ENCODE results near the gene PDIA5. TPM values are rescaled to one million over a fixed set of nuclear protein-coding genes. Genes with fewer than 3 reads are reported as not detected.

Gene PDIA5
- polyA plus RNA-seq, 1 donor (not counting 4 experiments of a cell fraction or from before 2014, with no cell fraction given), result 29.8 TPM

DNA sequence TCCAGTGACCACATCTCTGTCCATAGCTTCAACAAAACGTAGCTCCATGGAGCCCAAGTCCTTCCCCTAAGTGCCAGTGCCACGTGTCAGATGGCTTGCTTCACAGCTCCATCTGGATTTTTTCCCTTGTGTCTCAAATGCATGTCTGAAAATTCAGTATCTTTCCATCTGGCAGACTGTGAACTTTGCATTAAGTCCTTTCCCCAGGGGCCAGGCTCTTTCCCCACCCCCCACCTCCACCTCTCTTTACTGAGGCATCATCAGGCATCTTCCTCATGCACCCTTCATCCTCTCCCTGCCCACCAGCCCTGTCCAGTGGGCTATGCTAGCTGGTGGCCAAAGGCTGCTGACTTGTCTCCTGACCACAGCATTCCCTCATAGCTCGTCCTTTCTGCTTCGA is 53.7 kb downstream of the PDIA5 start:
- Histone ChIP-seq H3K4me1 (ENCODE audit: control insufficient read depth, extremely low read depth, insufficient read depth, low read length) (peaks cover 21% of the 10 kb centered on the region), H3K36me3 (ENCODE audit: control insufficient read depth in 2 of 2, extremely low read depth in 1 of 2, insufficient read depth in 2 of 2, low read length in 2 of 2) (peaks cover 35 to 51% of the 10 kb centered on the region in 2 experiments), H3K79me2 (ENCODE audit: control insufficient read depth, insufficient read depth, low read length) (no peaks in the 10 kb centered on the region), H3K9me3 (ENCODE audit: control insufficient read depth, low read depth, low read length) (no peaks in the 10 kb centered on the region), H3K27ac (ENCODE audit: control insufficient read depth, insufficient read depth, low read length) (no peak overlapping the region), H3K9me1 (ENCODE audit: control insufficient read depth, extremely low read depth, insufficient read depth, low read length) (peaks cover 3% of the 10 kb centered on the region), H4K20me1 (ENCODE audit: control insufficient read depth, extremely low read depth, insufficient read depth, low read length) (peaks cover 2% of the 10 kb centered on the region), H3K27me3 (ENCODE audit: control insufficient read depth, extremely low read depth, insufficient read depth, low read length) (no peaks in the 10 kb centered on the region), H3K4me2 (ENCODE audit: control insufficient read depth, extremely low read depth, insufficient read depth, low read depth, low read length) (no peak overlapping the region), H3K4me3 (ENCODE audit: control insufficient read depth in 2 of 3, extremely low read depth in 1 of 3, insufficient read depth in 2 of 3, low read depth in 1 of 3, low read length in 3 of 3) (no peak overlapping the region), H3K9ac (ENCODE audit: control insufficient read depth, extremely low read depth, insufficient read depth, low read length) (no peak overlapping the region), H2AFZ (ENCODE audit: control insufficient read depth, low read length) (no peak overlapping the region)
- dilution Hi-C loops (cut with MboI; ENCODE audit: extremely low pct_ligation_motif_present, low sequenced_read_pairs), result no loop called here
- no peak for TF ChIP-seq EZH2 (IDR thresholded peaks at IDR 0.05; ENCODE audit: low read length)
- TF ChIP-seq, protein P1, sequence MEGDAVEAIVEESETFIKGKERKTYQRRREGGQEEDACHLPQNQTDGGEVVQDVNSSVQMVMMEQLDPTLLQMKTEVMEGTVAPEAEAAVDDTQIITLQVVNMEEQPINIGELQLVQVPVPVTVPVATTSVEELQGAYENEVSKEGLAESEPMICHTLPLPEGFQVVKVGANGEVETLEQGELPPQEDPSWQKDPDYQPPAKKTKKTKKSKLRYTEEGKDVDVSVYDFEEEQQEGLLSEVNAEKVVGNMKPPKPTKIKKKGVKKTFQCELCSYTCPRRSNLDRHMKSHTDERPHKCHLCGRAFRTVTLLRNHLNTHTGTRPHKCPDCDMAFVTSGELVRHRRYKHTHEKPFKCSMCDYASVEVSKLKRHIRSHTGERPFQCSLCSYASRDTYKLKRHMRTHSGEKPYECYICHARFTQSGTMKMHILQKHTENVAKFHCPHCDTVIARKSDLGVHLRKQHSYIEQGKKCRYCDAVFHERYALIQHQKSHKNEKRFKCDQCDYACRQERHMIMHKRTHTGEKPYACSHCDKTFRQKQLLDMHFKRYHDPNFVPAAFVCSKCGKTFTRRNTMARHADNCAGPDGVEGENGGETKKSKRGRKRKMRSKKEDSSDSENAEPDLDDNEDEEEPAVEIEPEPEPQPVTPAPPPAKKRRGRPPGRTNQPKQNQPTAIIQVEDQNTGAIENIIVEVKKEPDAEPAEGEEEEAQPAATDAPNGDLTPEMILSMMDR (optimal IDR thresholded peaks at IDR 0.05 in 1 of 3, IDR thresholded peaks at IDR 0.05 in 1 of 3, conservative IDR thresholded peaks at IDR 0.05 in 1 of 3; ENCODE audit: extremely low read depth in 1 of 3, insufficient read depth in 2 of 3, low read length in 3 of 3), result no peak
- DNase-seq (ENCODE audit: low read depth, low spot score) (no peak), FAIRE-seq (peak; percentile 29)

DNA sequence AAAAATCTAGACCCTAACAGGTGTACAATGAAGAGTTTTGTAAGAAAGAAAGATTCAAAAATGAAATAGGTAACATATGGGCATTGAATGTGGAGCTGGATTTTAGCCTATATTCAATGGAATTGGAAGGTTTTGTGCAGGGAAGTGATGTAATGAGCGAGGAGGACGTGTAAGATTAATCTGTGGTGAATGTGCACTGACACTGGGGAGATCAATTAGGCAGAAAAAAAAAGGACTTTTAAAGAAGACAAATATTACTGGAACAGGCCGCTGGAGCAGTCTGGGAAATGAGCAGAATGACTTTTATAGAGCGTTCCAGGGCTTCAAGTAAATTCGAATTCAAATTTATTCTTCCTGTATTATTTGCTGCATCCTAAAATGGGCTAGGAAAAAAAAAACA is 55.2 kb downstream of the PDIA5 start:
- Histone ChIP-seq H3K4me1 (ENCODE audit: control insufficient read depth, extremely low read depth, insufficient read depth, low read length) (peaks cover 21% of the 10 kb centered on the region), H3K4me3 (ENCODE audit: control insufficient read depth in 2 of 3, extremely low read depth in 1 of 3, insufficient read depth in 2 of 3, low read depth in 1 of 3, low read length in 3 of 3) (no peak overlapping the region), H4K20me1 (ENCODE audit: control insufficient read depth, extremely low read depth, insufficient read depth, low read length) (peaks cover 2% of the 10 kb centered on the region), H3K9ac (ENCODE audit: control insufficient read depth, extremely low read depth, insufficient read depth, low read length) (no peak overlapping the region), H3K79me2 (ENCODE audit: control insufficient read depth, insufficient read depth, low read length) (no peaks in the 10 kb centered on the region), H3K36me3 (ENCODE audit: control insufficient read depth in 2 of 2, extremely low read depth in 1 of 2, insufficient read depth in 2 of 2, low read length in 2 of 2) (peaks cover 36 to 53% of the 10 kb centered on the region in 2 experiments), H3K27ac (ENCODE audit: control insufficient read depth, insufficient read depth, low read length) (no peak overlapping the region), H3K9me1 (ENCODE audit: control insufficient read depth, extremely low read depth, insufficient read depth, low read length) (peaks cover 3% of the 10 kb centered on the region), H3K4me2 (ENCODE audit: control insufficient read depth, extremely low read depth, insufficient read depth, low read depth, low read length) (no peak overlapping the region), H3K9me3 (ENCODE audit: control insufficient read depth, low read depth, low read length) (no peaks in the 10 kb centered on the region), H2AFZ (ENCODE audit: control insufficient read depth, low read length) (no peak overlapping the region), H3K27me3 (ENCODE audit: control insufficient read depth, extremely low read depth, insufficient read depth, low read length) (no peaks in the 10 kb centered on the region)
- no peak for DNase-seq (ENCODE audit: low read depth, low spot score)
- FAIRE-seq, result no peak
- TF ChIP-seq EZH2 (IDR thresholded peaks at IDR 0.05; ENCODE audit: low read length), result no peak
- TF ChIP-seq, protein P1 (optimal IDR thresholded peaks at IDR 0.05 in 1 of 3, IDR thresholded peaks at IDR 0.05 in 1 of 3, conservative IDR thresholded peaks at IDR 0.05 in 1 of 3; ENCODE audit: extremely low read depth in 1 of 3, insufficient read depth in 2 of 3, low read length in 3 of 3), result no peak
- dilution Hi-C loops (cut with MboI; ENCODE audit: extremely low pct_ligation_motif_present, low sequenced_read_pairs), result no loop called here

Data from keratinocyte (primary cell).